GM18517 (cell line): ENCODE measurements around the gene XPNPEP2.

ENCODE experiments used
- ATAC-seq: cut with Tn5 transposase; IDR thresholded peaks from one replicate; pipeline ENCODE4 v1.9.1; 2021; ENCODE audit warnings: mild to moderate bottlenecking, moderate library complexity; ENCODE audit not compliant: unreplicated experiment

Gene XPNPEP2

DNA sequence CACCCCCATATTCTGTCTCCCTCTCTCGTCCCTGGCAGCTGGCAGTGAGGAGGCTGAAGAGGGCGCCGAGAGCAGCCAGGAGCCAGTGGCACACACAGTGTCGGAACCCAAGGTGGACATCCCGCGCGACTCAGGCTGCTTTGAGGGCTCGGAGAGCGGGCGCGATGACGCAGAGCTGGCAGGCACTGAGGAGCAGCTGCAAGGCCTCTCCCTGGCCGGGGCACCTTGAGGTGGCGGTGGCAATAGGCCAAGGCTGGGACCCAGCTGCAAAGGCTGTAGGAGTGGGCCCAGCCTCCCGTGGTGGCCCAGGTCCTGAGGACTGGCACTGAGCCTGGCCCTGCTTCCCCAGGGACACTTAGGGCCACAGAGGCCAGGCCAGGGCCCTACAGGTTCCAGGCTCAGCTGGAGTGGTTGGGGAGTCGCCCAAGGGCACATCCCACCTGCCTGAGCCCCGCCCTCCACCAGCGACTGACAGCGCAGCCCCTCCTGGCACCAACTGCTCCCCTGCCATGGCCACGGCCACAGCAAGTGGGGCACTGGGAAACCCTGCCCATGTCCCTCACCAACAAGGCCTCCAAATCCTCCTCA is 54.9 kb downstream of the XPNPEP2 start:
- no peak for ATAC-seq

DNA sequence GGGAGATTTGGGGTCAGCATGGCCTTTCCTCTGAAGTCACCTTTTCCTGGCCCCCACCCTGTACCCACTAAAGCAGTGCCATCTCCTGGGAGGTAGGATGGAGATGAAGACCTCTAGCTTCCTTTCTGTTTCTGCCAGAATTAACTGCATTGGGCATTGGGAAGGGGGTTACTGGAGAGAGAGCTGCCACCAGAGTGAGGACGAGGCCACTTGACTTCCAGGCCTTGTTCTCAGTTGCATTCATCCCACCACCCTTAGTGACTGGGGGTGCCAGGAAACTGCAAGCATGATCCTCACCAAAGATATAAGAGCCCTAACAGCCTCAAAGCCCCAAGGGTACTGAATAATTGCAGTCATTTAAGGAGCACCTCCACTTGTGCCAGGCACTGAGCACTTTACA is 56.8 kb downstream of the XPNPEP2 start:
- ATAC-seq, result no peak

DNA sequence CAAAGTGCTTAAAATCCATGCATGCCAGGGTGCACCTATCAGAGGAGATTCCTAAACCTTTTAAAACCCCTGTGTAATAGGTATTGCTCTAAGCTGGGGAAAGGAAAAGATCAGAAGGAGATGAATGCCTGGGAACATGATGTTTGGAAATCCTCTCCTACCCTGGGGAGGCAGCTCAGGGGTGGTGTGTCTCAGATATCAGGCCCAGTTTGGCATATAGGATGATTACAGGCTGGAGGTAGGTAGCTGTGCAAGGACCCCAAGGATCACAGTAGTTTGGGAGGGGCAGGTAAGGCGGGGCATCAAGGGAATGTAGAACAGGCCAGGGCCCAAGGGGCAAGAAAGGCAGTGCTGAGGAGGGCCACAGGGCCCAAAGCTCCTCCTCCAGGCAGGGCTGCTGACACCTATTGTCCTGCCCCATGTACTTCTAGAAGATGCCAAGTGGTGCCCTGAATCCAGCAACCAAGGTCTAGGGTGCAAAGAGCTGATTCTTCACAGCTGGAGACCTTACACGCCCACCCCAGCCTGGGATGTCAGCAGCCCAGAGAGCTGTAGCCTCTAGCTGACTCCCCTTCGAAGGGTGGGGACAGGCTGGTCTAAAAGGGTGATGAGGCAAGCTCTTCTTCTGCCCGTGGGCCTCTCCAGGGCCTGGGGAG is 58.6 kb downstream of the XPNPEP2 start:
- no peak for ATAC-seq

DNA sequence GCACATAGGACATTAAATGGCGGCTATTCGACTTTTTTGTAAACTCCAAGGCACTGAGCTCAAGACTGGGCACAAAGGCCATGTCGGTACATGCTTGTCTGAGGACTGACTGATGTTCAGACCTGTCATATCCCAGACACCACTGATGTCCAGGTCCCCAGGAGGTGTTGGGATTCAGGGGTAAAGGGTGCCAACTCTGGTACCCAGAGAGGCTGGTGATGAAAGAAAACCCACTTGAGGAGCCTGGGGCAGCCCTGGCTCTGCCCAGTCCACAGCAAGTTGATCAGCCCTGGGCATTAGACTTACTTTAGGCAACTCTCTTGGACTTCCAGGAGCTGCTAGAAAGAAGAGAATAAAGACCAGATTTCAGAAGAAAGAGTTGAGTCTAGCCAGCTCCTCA is 59.7 kb downstream of the XPNPEP2 start:
- no peak for ATAC-seq

DNA sequence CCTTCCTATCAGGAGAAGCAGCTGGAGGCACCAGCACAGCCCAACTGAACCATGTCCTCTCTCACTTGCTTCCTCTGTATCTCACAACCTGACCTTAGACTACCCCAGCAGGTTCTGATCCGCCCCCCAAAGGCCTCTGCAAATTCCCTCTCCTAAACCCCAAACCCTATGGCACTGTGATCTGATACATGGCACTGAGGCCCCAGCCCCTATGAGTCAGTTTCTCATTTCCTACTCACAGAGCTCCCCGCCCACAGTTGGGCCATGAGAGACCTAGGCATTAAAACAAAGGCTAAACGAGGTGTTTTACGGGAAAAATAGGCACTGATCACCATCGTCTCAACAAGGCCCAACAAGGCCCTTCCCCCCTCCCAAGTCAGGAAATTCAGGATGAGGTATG is 60.1 kb downstream of the XPNPEP2 start:
- ATAC-seq, result no peak

DNA sequence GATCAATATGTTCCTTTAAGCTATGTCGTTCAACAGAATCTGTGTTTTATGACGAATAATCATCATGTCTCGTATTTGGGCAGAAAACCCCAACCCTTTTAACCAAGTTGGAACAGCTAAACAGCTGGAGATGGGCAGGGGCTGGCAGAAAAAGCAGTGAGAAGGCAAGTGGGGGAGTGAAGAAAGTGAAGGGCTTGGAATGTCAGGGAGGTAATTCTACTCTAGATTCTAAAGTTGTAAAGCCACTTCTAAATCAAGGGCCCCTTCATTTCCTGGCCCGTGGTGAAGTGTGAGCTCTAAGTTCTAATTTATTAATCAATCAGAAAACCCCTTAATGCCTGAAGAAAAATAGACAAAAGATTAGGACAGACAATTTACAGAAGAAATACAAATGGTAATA is 61.4 kb downstream of the XPNPEP2 start:
- no peak for ATAC-seq

DNA sequence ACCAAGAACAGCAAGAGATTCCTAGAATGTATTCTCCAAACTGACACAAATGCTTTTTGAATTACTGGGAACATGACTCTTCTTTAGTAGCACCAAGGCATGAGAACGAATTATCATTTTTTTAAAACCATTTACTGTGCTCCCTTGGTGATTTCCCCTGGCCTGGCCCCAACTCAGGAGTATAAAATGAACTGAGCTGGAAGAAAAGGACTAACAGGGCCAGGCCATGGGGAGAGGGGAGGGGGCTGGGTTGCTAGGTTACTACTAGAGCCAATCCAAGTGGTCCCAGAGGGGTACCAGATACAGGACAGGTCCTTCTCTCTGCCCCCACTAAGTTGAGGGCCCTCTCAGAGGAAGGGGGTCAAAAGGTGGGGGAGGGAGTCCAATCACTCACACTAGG is 64.1 kb downstream of the XPNPEP2 start:
- ATAC-seq, result no peak

DNA sequence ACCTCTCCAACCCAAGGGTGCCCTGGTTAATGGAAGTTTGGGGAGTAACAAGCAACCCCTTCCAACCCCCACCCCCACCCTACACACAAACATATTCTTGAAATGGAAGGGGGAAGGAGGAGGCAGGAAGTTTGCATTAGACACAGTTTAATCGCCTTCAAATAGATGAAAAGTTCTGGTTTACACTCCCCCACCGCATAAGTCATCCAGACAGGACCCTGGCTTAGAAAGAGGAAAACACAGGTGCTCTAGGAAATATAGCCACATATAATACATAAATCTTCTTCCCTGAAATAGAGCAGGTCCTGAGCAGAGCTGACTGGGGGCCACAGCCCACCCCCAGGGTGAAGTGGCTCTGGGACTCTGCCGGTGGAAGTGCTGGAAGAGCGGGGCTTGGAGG is 66.0 kb downstream of the XPNPEP2 start:
- no peak for ATAC-seq

DNA sequence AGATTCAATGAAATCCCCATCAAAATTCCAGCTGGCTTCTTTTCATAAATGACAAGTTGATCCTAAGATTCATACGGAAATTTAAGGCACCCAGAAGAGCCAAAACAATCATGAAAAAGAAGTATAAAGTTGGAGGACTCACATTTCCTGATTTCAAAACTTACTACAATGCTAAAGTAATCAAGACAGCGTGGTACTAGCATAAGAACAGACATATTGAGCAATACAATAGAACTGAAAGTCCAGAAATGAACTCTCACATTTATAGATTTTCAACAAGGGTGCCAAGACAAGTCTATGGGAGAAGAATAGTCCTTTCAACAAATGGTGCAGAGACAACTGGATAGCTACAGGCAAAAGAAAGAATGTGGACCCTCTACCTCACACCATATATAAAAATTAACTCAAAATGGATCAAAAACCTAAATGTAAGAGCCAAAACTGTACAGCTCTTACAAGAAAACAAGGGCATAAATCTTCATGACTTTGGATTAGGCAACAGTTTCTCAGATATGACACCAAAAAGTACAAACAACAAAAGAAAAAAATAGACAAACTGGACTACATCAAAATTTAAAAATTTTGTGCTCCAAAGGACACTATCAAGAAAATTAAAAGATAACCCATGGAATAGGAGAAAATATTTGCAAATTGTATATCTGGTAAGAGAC is 69.5 kb downstream of the XPNPEP2 start:
- no peak for ATAC-seq

DNA sequence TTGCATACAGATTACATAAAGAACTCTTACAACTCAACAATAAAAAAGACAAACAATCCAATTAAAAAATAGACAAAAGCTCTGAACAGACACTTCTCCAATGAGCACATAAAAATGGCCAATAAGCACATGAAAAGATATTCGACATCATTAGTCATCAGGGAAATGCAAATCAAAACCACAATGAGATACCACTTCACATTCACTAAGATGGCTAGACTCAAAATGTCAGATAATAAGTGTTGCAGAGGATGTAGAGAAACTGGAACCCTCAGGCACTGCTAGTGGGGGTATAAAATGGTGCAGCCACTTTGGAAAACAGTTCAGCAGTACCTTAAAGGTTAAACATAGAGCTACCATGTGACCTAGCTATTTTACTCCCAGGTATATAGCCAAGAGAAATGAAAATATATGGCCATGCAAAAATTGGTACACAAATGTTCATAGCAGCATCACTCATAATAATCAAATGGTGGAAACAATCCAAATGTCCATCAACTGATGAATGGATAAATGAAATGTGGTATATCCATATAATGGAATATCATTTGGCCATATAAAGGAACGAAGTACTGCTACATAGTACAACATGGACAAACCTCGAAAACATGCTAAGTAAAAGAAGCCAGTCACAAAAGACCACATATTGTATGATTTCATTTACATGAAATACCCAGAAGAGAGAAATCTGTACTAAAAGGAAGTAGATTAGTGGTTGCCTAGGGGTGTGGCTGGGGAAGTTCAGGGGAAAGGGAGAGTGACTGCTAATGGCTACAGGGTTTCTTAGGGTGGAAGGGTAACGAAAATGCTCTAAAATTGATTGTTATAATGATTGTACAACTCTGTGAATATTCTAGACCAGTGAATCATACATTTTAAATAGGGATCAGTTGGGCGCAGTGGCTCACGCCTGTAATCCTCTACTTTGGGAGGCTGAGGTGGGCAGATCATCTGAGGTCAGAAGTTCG is 70.3 kb downstream of the XPNPEP2 start:
- no peak for ATAC-seq

DNA sequence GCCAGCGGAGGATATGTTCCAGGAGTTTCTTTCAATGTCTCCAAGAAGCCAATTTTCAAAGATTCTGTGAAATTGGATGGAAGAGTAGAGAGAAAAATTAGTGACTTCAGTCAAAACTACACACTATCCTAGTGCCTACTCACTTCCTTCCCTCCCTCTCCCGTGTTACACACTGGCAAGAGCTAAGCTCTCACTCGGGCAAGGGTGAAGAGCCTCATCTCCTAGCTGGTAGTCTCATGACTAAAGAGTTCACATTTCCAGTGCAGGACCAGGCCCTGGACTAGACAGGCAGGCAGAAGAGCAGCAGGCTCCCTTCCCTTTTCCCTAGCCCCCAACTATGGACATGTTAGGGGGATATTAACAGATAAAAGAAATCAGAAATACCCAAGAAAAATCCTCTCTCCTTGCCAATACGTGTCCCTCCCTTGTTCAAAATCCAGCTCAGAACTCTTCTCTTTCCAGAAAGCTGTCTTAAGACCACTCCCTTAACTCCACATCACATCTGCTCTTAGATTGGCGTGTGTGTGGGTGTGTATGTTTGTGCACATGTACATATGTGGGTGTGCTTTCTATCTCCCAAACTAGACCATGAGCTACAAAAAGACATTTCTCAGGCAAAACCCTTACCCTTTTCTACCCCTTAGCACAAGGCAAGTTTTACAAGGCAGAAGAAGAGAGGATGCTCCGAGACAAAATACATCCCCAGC is 75.0 kb downstream of the XPNPEP2 start:
- no peak for ATAC-seq

DNA sequence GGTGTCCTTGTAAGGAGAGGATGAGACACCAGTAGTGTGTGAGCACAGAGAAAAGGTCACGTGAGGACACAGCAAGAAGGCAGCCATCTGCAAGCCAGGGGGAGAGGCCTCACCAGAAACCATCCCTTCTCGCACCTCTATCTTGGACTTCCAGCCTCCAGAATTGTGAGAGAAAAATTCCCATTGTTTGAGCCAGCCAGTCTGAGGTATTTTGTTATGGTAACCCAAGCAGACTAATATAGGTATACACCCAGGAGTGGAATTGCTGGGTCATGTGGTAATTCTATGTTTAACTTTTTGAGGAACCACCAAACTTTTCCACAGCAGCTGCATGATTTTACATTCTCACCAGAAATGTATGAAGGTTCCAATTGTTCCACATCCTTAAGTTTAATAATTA is 79.3 kb downstream of the XPNPEP2 start:
- no peak for ATAC-seq
